Activated CD4-positive, CD25-positive, alpha-beta regulatory T cell (primary cell): ENCODE measurements around the gene TMEM69.
"Not testable (repeated sequence)": the region's sequence is repeated elsewhere in the genome, so short reads cannot be mapped to it uniquely, and the experiment has no call there.

Source experiments
- DNase-seq, 4 experiments: peaks; one replicate each; lab custom pipeline; 2025; lab: John Stamatoyannopoulos, UW

Gene TMEM69

GRCh38 chr1:45739641-45740156, 51.7 kb downstream of the TMEM69 start:
- DNase-seq = not testable (repeated sequence)
